ENCODE results near the gene RFNG. TPM values are rescaled to one million over a fixed set of nuclear protein-coding genes. Genes with fewer than 3 reads are reported as not detected.

RFNG gene
- total and polyA plus RNA-seq, 2 of the 13 experiments (the other 11 are each of a cell fraction or from before 2014, with no cell fraction given), result 61.4 to 64.0 TPM

DNA sequence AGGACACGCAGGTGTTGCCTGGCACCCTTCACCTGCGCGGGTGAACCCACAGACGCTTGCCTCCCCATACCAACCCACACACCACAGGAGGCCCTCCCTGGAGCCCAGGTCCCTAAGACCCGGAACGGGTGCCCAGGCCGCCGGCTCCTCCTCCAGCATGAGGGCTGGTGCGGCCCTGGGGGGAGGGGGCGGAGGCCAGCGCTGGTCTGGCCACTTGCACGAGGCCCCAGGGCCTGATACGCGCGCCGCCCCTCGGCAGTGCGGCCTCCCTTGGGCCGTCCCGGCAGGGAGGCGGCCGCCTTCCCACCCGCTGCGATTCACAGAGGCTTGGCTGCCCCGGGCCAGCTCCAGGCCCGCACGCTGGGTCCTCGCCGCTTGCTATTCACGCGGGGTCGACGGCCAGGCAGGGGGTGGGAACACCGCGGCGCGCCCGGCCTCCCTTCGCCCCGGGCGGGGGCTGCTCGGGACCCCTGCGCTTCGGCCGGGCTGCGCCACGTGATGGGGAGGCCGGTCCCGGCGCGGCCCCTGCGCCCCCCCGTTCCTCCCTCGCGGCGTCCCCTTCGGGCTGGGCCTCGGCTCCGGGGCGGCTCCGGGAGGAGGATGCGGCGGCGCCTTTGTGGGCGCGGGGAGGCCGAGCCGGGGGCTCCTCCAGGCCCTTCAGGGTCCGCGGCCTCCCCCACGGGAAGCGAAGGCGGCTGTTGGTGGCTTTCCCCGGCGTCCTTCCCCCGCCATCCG is 45.7 kb upstream of the RFNG start (continued):
- TF ChIP-seq KDM2A (CRISPR knock-in tag; IDR thresholded peaks at IDR 0.05; ENCODE audit: borderline replicate concordance, low read depth) (peak; percentile 51; the same call in 1 of the 2 replicates), KDM4B (CRISPR knock-in tag; IDR thresholded peaks at IDR 0.05) (no peak), ZNF709 (CRISPR knock-in tag; IDR thresholded peaks at IDR 0.05) (no peak; the same call in 1 of the 2 replicates), ZNF530 (CRISPR knock-in tag; IDR thresholded peaks at IDR 0.05; ENCODE audit: low read depth) (no peak), ZNF850 (CRISPR knock-in tag; conservative IDR thresholded peaks at IDR 0.05) (0 out of 2 replicates have a peak, but pooled peaks have one; percentile 16), ZBTB8A (CRISPR knock-in tag; IDR thresholded peaks at IDR 0.05; ENCODE audit: borderline replicate concordance, low read depth) (no peak), ARNT2 (CRISPR knock-in tag; IDR thresholded peaks at IDR 0.05; ENCODE audit: low read depth) (no peak; the same call in 1 of the 2 replicates), FOXM1 (CRISPR knock-in tag; IDR thresholded peaks at IDR 0.05) (no peak), CHD4 (IDR thresholded peaks at IDR 0.05; ENCODE audit: borderline replicate concordance, low read length) (no peak), NFYB (CRISPR knock-in tag; IDR thresholded peaks at IDR 0.05) (no peak), ZNF781 (CRISPR knock-in tag; IDR thresholded peaks at IDR 0.05; ENCODE audit: borderline replicate concordance, not compliant biosample characterization) (no peak), SSRP1 (CRISPR knock-in tag; IDR thresholded peaks at IDR 0.05) (peak; percentile 35; the same call in 1 of the 2 replicates), ATF4 (CRISPR knock-in tag; IDR thresholded peaks at IDR 0.05) (peak in 1 of 2 experiments; percentile 54; a peak in 1 of 4 replicates), ZBTB20 (CRISPR knock-in tag; IDR thresholded peaks at IDR 0.05; ENCODE audit: borderline replicate concordance, low read depth) (no peak), RCOR2 (CRISPR knock-in tag; IDR thresholded peaks at IDR 0.05) (no peak), ZNF292 (CRISPR knock-in tag; IDR thresholded peaks at IDR 0.05; ENCODE audit: borderline replicate concordance, low read depth) (no peak), ZNF749 (CRISPR knock-in tag; IDR thresholded peaks at IDR 0.05; ENCODE audit: borderline replicate concordance) (0 out of 2 replicates have a peak, but pooled peaks have one; percentile 59), ZNF83 (CRISPR knock-in tag; IDR thresholded peaks at IDR 0.05; ENCODE audit: borderline replicate concordance) (no peak), ZNF350 (CRISPR knock-in tag; IDR thresholded peaks at IDR 0.05; ENCODE audit: borderline replicate concordance, low read depth) (no peak), ZNF616 (CRISPR knock-in tag; IDR thresholded peaks at IDR 0.05; ENCODE audit: low read depth) (no peak), ZNF574 (CRISPR knock-in tag; IDR thresholded peaks at IDR 0.05) (peak; percentile 36), ZFP41 (CRISPR knock-in tag; IDR thresholded peaks at IDR 0.05; ENCODE audit: borderline replicate concordance) (no peak), EHMT2 (IDR thresholded peaks at IDR 0.05; ENCODE audit: borderline replicate concordance, low read depth, low read length) (no peak)
- TF ChIP-seq, protein P1, sequence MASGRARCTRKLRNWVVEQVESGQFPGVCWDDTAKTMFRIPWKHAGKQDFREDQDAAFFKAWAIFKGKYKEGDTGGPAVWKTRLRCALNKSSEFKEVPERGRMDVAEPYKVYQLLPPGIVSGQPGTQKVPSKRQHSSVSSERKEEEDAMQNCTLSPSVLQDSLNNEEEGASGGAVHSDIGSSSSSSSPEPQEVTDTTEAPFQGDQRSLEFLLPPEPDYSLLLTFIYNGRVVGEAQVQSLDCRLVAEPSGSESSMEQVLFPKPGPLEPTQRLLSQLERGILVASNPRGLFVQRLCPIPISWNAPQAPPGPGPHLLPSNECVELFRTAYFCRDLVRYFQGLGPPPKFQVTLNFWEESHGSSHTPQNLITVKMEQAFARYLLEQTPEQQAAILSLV (CRISPR knock-in tag; IDR thresholded peaks at IDR 0.05; ENCODE audit: borderline replicate concordance), result no peak
